Measurements from ENCODE around the gene MRPL23. TPM values are rescaled to one million over a fixed set of nuclear protein-coding genes. Genes with fewer than 3 reads are reported as not detected.

MRPL23 gene
- total RNA-seq, 1 donor from 2014 or later, result 26.9 TPM

DNA sequence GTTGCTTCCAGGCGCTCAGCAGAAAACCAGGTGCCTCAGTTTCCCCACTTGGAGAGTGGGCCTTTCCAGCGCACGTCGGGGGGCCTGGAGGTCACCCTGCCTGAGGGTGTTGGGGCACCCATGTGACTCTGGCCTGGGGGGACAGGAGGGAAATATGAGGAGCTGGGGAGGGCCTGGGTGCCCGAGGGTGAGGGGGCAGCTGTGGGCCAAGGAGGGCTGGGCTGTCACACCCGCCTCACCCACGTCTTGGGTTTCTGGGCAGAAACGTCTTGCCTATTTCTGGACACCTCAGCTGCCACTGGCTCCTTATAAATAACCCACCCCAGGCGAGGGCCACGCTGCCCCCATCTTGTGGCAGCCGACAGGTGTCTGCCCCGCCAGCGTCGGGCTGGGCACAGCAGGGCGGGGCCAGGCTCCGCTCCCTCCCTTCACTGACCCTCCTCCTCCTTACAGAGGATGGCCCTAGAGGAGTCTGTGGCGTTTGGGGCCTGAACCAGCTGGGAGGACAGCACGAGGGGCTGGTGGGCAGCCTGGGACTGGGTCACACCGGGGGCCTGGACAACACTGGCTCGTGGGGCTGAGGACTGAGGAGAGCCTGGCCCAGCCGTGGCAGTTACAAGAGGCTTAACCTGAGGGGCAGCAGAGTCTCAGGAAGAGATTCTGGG is 26.1 kb upstream of the MRPL23 start:
- Histone ChIP-seq H3K4me3 (ENCODE audit: insufficient read depth, low read depth, low read length) (no peak overlapping the region), H4K20me1 (ENCODE audit: insufficient read depth, low read length) (no peaks in the 10 kb centered on the region), H3K9ac (ENCODE audit: low read length) (no peak overlapping the region), H3K27me3 (ENCODE audit: insufficient read depth, low read length) (peaks cover 2% of the 10 kb centered on the region), H3K79me2 (ENCODE audit: insufficient read depth, low read length) (no peaks in the 10 kb centered on the region), H3K4me2 (ENCODE audit: low read length) (no peak overlapping the region), H2AFZ (ENCODE audit: low read depth, low read length) (no peak overlapping the region), H3K4me1 (ENCODE audit: insufficient read depth, low read length) (no peaks in the 10 kb centered on the region), H3K36me3 (ENCODE audit: insufficient read depth, low read length) (no peaks in the 10 kb centered on the region), H3K9me3 (ENCODE audit: insufficient read depth, low read depth, low read length) (no peaks in the 10 kb centered on the region), H3K27ac (ENCODE audit: low read depth, low read length) (no peak overlapping the region)
- no peaks in the 10 kb centered on the region for H3K9me3 Mint-ChIP-seq (ENCODE audit: unreplicated experiment)
- TF ChIP-seq, protein P1, sequence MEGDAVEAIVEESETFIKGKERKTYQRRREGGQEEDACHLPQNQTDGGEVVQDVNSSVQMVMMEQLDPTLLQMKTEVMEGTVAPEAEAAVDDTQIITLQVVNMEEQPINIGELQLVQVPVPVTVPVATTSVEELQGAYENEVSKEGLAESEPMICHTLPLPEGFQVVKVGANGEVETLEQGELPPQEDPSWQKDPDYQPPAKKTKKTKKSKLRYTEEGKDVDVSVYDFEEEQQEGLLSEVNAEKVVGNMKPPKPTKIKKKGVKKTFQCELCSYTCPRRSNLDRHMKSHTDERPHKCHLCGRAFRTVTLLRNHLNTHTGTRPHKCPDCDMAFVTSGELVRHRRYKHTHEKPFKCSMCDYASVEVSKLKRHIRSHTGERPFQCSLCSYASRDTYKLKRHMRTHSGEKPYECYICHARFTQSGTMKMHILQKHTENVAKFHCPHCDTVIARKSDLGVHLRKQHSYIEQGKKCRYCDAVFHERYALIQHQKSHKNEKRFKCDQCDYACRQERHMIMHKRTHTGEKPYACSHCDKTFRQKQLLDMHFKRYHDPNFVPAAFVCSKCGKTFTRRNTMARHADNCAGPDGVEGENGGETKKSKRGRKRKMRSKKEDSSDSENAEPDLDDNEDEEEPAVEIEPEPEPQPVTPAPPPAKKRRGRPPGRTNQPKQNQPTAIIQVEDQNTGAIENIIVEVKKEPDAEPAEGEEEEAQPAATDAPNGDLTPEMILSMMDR (IDR thresholded peaks at IDR 0.05; ENCODE audit: insufficient read depth, low read depth, low read length), result no peak
- no peak for TF ChIP-seq EZH2 (IDR thresholded peaks at IDR 0.05; ENCODE audit: insufficient read depth, low read length)
- no peak overlapping the region for H3K4me3 Mint-ChIP-seq (ENCODE audit: unreplicated experiment)
- DNase-seq (ENCODE audit: low read depth) (no peak), FAIRE-seq (no peak)
- no peak overlapping the region for H3K27ac Mint-ChIP-seq (ENCODE audit: unreplicated experiment)
- no peaks in the 10 kb centered on the region for H3K36me3 Mint-ChIP-seq (ENCODE audit: low read depth, unreplicated experiment)
- H3K27me3 Mint-ChIP-seq (ENCODE audit: low read depth, unreplicated experiment), result peaks cover 11% of the 10 kb centered on the region
- peaks cover 4% of the 10 kb centered on the region for H3K4me1 Mint-ChIP-seq (ENCODE audit: low read depth, unreplicated experiment)

- Mint-ChIP-seq H3K27ac (ENCODE audit: unreplicated experiment) (no peak overlapping the region), H3K4me3 (ENCODE audit: unreplicated experiment) (no peak overlapping the region), H3K36me3 (ENCODE audit: low read depth, unreplicated experiment) (no peaks in the 10 kb centered on the region), H3K4me1 (ENCODE audit: low read depth, unreplicated experiment) (peaks cover 4% of the 10 kb centered on the region), H3K9me3 (ENCODE audit: unreplicated experiment) (no peaks in the 10 kb centered on the region), H3K27me3 (ENCODE audit: low read depth, unreplicated experiment) (peaks cover 14% of the 10 kb centered on the region)
- TF ChIP-seq, protein P1 (IDR thresholded peaks at IDR 0.05; ENCODE audit: insufficient read depth, low read depth, low read length), result no peak
- Histone ChIP-seq H4K20me1 (ENCODE audit: insufficient read depth, low read length) (no peaks in the 10 kb centered on the region), H3K4me2 (ENCODE audit: low read length) (no peak overlapping the region), H2AFZ (ENCODE audit: low read depth, low read length) (no peak overlapping the region), H3K4me3 (ENCODE audit: insufficient read depth, low read depth, low read length) (no peak overlapping the region), H3K27me3 (ENCODE audit: insufficient read depth, low read length) (peaks cover 2% of the 10 kb centered on the region), H3K27ac (ENCODE audit: low read depth, low read length) (no peak overlapping the region), H3K79me2 (ENCODE audit: insufficient read depth, low read length) (no peaks in the 10 kb centered on the region), H3K36me3 (ENCODE audit: insufficient read depth, low read length) (no peaks in the 10 kb centered on the region), H3K9me3 (ENCODE audit: insufficient read depth, low read depth, low read length) (no peaks in the 10 kb centered on the region), H3K9ac (ENCODE audit: low read length) (no peak overlapping the region), H3K4me1 (ENCODE audit: insufficient read depth, low read length) (no peaks in the 10 kb centered on the region)
- DNase-seq (ENCODE audit: low read depth) (no peak), FAIRE-seq (no peak)
Measured at GRCh38 chr11:1921574-1922141, 25.5 kb upstream of the MRPL23 start.

- H3K4me3 ChIP-seq (ENCODE audit: insufficient read depth, low read depth, low read length), result no peak overlapping the region
- no peak overlapping the region for H3K27ac ChIP-seq (ENCODE audit: low read depth, low read length)
- no peaks in the 10 kb centered on the region for H3K79me2 ChIP-seq (ENCODE audit: insufficient read depth, low read length)
- no peaks in the 10 kb centered on the region for H4K20me1 ChIP-seq (ENCODE audit: insufficient read depth, low read length)
- H3K4me1 ChIP-seq (ENCODE audit: insufficient read depth, low read length), result no peaks in the 10 kb centered on the region
- no peak for FAIRE-seq
- Mint-ChIP-seq H3K4me1 (ENCODE audit: low read depth, unreplicated experiment) (peaks cover 4% of the 10 kb centered on the region), H3K27ac (ENCODE audit: unreplicated experiment) (no peak overlapping the region), H3K27me3 (ENCODE audit: low read depth, unreplicated experiment) (peaks cover 15% of the 10 kb centered on the region), H3K4me3 (ENCODE audit: unreplicated experiment) (no peak overlapping the region), H3K9me3 (ENCODE audit: unreplicated experiment) (no peaks in the 10 kb centered on the region), H3K36me3 (ENCODE audit: low read depth, unreplicated experiment) (no peaks in the 10 kb centered on the region)
- DNase-seq (ENCODE audit: low read depth), result no peak
- H3K36me3 ChIP-seq (ENCODE audit: insufficient read depth, low read length), result no peaks in the 10 kb centered on the region
- TF ChIP-seq, protein P1 (IDR thresholded peaks at IDR 0.05; ENCODE audit: insufficient read depth, low read depth, low read length), result no peak
- TF ChIP-seq EZH2 (IDR thresholded peaks at IDR 0.05; ENCODE audit: insufficient read depth, low read length), result no peak
- H2AFZ ChIP-seq (ENCODE audit: low read depth, low read length), result no peak overlapping the region
- H3K4me2 ChIP-seq (ENCODE audit: low read length), result no peak overlapping the region
- H3K9me3 ChIP-seq (ENCODE audit: insufficient read depth, low read depth, low read length), result no peaks in the 10 kb centered on the region
- H3K27me3 ChIP-seq (ENCODE audit: insufficient read depth, low read length), result peaks cover 2% of the 10 kb centered on the region
- H3K9ac ChIP-seq (ENCODE audit: low read length), result no peak overlapping the region
Measured at GRCh38 chr11:1922481-1923081, 24.6 kb upstream of the MRPL23 start.

All from astrocyte (in vitro differentiated cells and primary cell).